HG03521 (cell line): Measurements from ENCODE around the gene TAS2R40.

Source experiments
- ATAC-seq: cut with Tn5 transposase; IDR thresholded peaks from one replicate; pipeline ENCODE4 v1.9.1; 2021; ENCODE audit warnings: mild to moderate bottlenecking, moderate library complexity; ENCODE audit not compliant: unreplicated experiment

Gene TAS2R40

DNA sequence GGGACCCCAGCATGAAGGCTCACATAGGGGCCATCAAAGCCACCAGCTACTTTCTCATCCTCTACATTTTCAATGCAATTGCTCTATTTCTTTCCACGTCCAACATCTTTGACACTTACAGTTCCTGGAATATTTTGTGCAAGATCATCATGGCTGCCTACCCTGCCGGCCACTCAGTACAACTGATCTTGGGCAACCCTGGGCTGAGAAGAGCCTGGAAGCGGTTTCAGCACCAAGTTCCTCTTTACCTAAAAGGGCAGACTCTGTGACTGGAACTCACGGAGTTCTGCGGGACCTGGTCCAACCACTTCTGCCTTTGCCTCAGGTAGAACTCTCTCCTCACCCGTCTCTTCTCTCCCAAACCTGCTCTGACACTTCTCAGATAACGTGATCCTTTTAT, 945 bp downstream of the TAS2R40 start:
- ATAC-seq = no peak

DNA sequence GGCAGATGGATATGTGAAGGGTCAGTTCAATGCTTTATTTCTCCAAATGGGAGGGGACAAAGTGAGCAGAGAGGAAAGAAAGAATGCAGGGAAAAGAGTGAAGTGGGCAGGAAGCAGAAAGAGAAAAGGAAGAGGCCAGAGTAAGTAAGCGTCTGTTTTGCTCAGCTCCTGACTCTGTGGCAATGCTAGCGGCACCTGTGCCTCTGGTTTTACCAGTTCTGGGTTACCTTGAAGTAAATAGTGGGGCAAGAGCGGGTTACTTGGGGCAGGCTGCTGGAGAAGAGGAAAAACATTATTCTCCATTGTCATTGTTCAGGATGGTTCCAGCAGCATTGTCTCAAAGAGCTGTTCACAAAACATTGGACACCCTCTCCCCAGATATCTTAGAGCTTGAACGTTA, 1.9 kb downstream of the TAS2R40 start:
- ATAC-seq = no peak

DNA sequence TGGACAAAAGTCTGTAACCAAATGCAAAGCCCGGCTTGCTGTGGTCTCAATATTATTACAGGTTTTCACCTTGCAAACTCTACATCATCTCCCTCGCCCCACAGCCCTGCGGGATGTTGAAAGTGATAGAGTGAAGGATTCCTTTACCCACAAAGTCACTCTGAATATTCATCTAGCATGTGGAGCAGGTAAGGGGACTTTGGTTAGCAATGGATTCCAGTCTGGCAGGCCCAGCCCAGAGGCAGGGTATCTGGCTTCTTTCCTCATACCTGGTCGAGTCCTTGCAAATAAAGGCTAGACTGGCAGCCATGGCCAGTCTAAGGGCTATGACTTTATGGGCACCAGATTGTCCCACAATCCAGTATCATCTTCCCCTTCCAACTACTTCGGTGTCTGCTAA, 3.2 kb downstream of the TAS2R40 start:
- no peak for ATAC-seq

DNA sequence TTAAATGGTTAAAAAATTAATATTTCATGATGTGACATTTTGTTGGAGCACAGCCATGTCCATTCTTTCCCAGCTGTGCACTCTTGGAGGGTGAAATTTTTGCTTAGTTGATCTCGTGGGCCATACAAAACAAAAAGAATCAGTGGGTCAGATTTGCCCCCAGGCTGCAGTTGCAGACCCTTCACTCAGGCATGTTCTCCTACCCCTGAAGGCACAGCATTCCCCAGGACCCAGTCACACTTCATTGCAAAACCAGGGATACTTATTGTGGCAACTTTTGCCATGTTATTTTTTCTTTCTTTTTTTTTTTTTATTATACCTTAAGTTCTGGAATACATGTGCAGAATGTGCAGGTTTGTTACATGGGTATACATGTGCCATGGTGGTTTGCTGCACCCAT, 6.0 kb downstream of the TAS2R40 start:
- no peak for ATAC-seq

DNA sequence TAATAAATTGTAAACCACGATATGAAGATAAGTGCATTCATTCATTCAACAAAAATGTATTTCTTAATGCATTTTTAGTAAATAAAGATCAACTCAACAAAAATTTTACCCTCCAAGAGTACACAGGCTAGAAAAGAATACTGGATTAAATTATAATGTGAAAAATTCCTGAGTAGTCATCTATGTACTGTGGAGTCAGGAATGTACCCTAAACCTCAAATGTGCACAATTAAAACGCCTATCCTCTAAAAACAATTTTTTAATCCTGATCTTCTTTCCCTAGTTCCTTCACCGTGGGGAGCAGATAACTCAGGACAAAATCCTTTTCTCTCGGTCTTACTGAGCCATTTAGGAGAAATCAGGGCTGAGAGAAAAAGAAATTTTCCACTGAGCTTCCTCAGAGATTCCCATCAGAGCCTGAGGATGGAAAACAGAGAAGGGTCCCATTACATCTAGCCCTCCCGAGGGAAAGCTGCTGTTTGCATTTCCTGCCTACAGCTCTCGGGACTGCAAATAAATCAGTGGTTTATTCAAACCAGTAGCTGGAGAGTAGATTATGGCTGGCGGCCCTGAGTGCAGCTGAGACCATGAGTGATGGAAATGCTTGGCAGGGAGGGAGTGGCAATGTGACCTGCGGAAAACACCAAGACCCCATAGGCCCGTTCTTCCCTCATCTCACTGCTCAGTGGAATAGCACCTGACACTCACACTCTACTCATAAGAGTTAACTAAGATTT, 7.4 kb downstream of the TAS2R40 start:
- no peak for ATAC-seq

DNA sequence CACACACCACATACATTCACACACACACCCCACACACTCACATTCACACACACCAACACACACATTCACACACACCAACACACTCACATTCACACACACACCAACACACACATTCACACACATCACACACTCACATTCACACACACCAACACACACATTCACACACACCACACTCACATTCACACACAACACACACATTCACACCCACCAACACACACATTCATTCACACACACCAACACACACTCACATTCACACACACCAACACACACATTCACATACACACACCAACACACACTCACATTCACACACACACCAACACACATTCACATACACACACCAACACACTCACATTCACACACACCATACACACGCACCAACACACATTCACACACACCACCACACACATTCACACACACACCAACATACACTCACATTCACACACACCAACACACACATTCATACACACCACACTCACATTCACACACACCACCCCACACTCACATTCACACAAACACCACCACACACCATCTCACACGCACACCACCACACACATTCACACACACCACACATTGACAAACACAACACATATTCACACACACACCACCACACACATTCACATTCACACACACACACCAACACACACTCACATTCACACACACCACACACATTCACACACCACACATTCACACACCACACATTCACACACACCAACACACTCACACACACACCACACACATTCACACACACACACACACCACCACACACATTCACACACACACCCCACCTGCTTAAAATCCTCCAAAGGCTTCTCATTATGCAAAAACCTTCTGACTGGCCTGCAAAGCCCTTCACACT, 9.0 kb downstream of the TAS2R40 start:
- no peak for ATAC-seq

DNA sequence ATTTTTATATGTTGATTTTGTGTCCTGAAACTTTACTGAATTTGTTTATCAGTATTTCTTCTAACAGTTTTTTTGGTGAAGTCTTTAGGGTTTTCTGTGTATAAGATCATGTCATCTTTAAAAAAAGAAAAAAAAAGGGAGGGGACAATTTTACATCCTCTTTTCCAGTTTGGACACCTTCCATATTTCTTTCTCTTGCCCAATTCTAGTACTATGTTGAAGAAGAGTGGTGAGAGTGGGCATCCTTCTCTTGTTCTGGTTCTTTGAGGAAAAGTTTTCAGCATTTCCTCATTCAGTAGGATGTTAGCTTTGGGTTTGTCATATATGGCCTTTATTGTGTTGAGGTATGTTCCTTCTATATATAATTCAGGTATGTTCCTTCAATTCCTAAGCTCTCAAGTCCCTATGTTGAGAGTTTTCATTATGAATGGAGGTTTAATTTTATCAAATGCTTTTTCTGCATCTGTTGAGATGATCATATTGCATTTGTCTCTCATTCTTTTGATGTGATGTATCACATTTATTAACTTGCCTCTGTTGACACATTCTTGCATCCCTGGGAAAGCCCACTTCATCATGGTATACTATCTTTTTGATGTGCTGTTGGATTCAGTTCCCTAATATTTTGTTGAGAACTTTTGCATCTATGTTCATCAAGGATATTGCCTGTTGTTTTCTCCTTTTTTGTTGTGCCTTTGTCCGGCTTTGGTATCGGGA, 12.1 kb downstream of the TAS2R40 start:
- ATAC-seq = no peak

DNA sequence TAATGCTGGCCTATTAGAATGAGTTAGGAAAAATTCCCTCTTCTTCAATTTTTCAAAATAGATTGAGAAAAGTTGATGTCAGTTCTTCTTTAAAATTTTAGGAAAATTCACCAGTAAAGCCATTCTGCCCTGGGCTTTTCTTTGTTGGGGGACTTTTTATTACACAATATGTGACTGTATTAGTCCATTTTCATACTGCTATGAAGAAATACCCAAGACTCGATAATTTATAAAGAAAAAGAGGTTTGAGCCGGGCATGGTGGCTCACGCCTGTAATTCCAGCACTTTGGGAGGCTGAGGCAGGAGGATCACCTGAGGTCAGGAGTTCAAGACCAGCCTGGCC, 12.7 kb downstream of the TAS2R40 start:
- ATAC-seq = no peak

DNA sequence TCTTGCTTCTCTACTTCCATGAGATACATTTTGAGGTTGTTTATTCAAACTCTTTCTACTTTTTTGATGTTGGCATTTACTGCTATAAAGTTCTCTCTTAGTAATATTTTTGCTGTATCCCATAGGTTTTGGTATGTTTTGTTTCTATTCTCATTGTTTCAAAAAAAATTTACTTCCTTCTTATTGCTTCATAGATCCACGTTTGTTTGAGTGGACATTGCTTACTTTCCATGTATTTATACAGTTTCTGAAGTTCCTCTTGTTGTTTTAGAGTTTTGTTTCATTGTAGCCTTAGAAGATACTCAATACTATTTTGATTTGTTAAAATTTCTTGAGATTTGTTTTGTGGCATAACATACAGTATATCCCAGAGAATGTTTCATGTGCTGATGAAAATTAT, 13.7 kb downstream of the TAS2R40 start:
- no peak for ATAC-seq

DNA sequence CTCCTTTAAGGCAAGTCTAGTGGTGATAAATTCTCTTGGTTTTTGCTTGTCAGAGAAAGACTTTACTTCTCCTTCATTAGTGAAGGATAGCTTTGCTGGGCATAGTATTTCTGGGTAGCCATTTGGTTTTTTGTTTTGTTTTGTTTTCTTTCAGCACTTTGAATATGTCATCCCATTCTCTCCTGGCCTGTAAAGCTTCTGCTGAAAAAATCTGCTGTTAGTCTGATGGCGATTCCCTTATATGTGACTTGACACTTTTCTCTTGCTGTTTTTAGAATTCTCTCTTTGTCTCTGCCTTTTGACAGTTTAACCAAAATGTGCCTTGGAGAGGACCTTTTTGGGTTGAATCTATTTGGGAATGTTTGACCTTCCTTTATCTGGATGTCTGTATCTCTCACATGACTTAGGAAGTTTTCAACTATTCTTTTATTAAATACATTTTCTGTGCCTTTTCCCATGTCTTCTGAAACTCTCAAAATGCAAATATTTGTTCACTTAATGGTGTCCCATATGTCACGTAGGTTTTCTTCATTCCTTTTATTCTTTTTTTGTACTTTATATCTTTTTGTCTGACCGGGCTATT, 14.7 kb downstream of the TAS2R40 start:
- no peak for ATAC-seq

DNA sequence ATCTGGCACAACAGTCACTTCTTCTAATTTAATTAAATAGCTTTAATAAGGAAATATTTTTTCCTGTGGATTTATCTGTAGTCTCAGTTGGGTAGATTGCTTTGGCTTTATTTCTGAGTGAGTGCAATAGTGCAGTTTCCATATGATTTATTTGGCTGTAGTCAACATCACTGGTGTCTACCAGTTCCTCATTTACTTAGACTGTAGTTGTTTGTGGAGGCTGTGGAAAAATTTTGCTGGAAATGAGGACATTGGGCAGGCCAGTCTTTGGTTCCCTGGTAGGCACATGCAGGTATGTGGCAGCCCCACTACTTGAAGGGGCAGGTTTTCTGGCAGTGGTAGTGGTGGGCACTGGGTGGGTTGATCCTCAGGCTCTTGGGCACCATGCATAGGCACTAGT, 15.5 kb downstream of the TAS2R40 start:
- ATAC-seq = no peak

DNA sequence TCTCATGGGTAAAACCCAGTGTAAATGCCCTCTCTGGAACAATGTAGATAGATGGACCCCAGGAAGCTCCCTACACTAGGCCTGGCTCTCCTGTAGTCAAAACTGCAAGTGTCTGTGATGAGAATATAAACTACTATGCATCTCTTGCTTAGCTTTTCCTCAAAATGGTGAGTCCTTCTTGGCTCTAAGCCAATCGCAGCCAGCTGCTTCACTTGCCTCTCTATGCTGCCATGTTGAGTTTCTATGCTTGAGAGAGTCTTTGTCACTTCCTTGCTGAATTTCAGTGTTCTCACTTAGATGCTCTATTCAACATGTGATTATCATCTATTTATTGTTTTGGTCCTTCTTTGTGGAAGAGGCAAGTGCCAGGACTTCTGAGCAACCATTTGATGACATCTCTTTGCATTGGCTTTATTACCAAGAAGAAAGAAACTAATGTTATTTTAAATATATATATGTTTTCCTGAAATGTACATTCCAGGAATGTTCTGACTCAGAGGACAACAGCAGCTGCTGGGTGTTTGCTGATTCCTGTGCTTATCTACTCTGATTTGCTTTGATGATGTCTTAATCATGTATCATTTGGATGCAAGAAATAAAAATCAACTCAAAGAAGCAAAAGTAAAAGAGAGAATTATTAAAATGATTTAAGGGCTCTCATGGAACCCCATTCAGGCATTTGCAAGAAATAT, 16.6 kb downstream of the TAS2R40 start:
- no peak for ATAC-seq

DNA sequence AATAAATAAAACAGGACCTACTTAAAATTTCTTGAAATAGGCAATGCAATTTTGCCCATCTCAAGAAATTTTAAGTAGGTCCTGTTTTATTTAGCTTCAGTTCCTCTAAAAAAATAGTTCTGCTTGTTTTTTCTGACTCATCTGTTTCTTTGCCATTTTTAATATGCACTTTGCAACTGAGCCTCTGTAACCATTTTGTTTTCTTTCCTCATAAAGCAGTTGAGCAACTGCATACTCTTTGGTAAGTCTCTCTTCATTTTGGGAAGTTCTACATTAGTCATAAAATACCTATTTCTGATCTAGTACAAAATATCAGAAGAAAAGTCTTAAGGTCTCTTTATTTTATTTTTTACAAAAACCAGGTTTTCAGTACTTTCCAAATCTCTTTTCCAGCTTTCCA, 18.0 kb downstream of the TAS2R40 start:
- ATAC-seq = no peak

DNA sequence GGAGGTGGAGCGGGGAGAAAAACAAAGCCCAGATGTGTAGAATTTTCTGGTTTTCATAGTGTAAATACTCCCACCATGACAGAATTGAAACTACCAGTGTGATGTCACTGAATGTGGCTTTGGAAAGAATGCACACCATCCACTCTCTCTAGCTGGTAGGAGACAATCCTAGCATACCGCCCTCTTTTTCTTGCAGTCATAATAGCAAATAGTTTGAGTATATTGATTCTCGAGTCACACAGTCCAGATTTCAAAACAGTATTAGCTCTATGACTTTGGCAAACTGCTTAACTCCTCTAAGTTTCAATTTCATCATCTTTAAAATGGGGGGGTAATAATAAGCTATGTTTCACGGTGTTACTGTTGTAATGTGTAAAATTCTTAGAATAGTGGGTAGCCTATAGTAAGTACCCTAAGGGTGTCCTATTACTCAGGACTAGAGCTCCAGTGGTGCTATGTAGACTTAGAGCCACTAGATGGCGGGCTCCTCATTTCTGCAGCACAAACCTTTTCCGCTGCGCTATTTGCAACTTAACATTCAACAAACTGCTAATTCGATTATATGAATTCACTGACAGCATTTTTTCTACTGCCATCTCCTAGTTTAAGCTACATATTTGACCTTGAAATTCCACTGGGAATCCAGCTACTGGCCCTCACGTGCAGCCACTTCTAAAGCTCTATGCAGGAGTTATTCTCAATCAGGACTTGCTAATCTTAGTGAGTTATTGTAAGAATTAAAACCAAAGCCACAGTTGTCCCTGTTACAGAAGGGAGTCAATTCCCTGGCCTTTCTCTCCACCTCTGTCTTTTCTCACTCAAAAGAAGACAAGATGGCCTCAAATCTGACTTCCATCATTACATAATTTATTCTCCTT, 18.7 kb downstream of the TAS2R40 start:
- ATAC-seq = peak; percentile 95

DNA sequence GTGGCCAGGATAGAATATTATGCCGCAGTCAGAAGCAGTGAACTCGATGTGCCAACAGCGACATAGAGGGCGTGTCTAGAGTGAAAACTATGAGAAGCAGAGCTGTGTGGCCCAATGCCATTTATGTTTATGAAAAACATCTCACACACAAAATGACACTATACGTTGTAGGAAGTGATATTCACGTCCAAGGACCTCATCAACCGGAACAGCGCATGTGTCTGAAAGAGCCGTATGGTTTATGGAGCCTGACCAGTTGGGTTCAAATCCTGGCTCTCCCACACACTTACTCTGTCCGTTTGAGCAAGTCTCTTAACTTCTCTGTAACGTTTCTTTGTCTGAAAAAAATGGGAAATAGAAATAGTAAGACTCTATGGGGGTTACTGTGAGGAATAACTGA, 20.5 kb downstream of the TAS2R40 start:
- no peak for ATAC-seq

DNA sequence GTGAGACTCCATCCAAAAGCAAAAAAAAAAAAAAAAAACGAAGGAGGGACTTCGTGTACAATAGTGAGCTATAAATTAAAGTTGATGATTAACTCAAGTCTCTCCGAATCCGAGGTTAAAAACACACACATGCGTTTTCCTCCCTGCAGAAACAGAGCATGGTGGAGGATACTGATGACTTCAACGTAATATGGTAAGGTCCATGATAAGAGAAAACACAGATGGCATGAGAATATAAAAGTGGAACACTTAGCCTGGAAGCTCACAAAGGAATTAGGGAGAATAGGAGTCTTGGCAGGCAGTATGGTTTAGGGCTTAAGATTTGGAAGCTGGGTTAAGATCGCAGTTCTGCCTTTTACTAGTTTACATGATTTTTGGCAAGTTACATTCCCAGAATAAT, 21.3 kb downstream of the TAS2R40 start:
- no peak for ATAC-seq

DNA sequence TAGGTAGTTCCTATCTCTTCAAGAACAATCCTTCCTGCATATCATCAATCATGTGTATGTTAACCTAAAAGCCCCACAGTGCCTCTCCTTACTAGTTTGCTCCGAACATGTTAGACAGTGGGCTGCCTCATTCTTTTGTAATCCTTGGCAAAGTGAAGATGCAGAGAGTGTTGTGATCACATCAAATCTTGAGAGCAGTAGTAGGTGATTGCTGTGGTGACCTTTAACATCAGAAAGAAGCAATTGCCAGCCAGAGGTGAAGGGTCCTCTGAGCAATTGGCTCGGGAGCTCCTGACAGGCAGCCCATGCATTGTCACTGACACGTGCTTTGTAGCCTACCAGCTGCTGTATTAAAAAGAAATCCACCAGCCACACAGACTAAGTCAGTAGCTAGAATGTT, 21.8 kb downstream of the TAS2R40 start:
- no peak for ATAC-seq

DNA sequence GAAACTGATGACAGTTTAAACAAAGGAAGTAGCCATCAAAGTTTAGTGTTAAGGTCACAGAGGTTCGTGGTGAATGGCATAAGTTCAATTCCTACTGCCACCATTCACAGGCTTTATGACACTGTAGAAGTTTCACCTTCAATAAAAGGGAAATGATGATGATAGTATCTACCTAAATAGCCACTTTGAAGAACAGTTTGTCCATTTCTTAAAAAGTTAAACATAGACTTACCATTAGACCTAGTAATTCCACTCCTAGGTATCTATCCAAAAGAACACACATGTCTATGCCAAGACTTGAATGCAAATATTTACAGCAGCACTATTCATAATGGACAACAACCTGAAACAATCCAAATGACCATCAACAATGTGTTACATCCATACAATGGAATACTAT, 22.5 kb downstream of the TAS2R40 start:
- ATAC-seq = no peak

DNA sequence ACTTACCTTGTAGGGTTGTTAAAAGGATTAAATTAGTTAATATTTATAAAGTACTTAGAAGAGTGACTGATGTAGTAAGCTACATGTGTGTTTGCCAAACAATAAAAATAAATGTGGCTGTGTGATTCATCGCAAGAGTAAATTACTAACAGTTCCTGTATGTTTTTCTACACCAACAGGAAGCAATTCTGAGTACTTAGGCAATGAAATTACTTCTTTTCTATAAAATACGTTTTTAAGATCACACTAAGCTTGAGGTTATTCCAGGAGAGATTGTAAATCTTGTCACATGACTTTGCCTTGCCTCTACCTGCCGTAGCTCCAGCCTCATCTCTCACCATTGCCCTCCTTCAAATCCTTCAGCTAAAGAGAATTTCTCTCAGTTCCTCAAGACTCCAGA, 23.3 kb downstream of the TAS2R40 start:
- ATAC-seq = no peak

DNA sequence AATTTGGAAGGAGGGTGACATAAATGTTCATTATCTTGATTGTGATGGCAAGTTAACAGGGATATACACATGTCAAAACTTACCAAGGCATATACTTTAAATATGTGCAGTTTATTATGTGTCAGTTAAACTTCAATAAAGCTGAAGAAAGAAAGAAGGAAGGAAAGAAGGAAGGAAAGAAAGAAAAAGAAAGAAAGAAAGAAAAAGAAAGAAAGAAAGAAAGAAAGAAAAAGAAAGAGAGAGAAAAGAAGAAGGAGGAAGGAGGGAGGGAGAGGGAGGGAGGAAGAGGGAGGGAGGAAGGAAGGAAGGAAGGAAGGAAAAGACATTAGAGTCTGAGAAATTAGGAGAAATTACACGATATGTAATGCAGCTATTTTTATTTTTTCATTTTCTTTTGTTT, 25.5 kb downstream of the TAS2R40 start:
- ATAC-seq = no peak
